H1 (cell line): ENCODE data around the gene SMTNL2. TPM values are rescaled to one million over a fixed set of nuclear protein-coding genes. Genes with fewer than 3 reads are reported as not detected.

ENCODE experiments used
- CTCF ChIA-PET: fragments of 300-600 bp; sonication (Branson Sonifier 250); formaldehyde crosslinking; loops from one replicate; lab custom pipeline; 2021; ENCODE audit not compliant: partially characterized antibody; lab: Charles Lee
- POLR2A ChIA-PET: fragments of 300-600 bp; sonication (Branson Sonifier 250); formaldehyde crosslinking; loops from one replicate; lab custom pipeline; 2021; ENCODE audit warnings: inconsistent platforms; ENCODE audit not compliant: partially characterized antibody; lab: Charles Lee
- DNase-seq, 2 experiments: peaks; one replicate each; pipeline versions ENCODE4 v3.0.0 to v3.0.0-alpha.2; 2010 to 2022; ENCODE audit warnings: low spot score in 2 of 2, low read depth in 1 of 2, mixed read lengths in 1 of 2
- FAIRE-seq: peaks from 2 replicates; lab custom pipeline; 2011; peaks lifted over from hg19 to GRCh38; lab: Jason Lieb, UNC
- H2AFZ ChIP-seq: 2 replicates; pipeline ENCODE4 v1.8.1; 2012; ENCODE audit warnings: low read length, inconsistent platforms
- H2AK5ac ChIP-seq: 2 replicates; pipeline ENCODE4 v1.6.1; 2013; ENCODE audit warnings: low read depth, low read length
- H2BK120ac ChIP-seq: replicated peaks from 2 replicates; pipeline ENCODE3; 2013; ENCODE audit warnings: low read depth, low read length, inconsistent platforms
- H2BK12ac ChIP-seq: 2 replicates; pipeline ENCODE4 v1.6.1; 2013; ENCODE audit warnings: low read depth, low read length
- H2BK15ac ChIP-seq: 2 replicates; pipeline ENCODE4 v1.6.1; 2013; ENCODE audit warnings: low read length
- H2BK20ac ChIP-seq: 2 replicates; pipeline ENCODE4 v1.6.1; 2013; ENCODE audit warnings: low read length
- H2BK5ac ChIP-seq: 2 replicates; pipeline ENCODE4 v1.6.1; 2013; ENCODE audit warnings: low read depth, low read length
- H3K14ac ChIP-seq: 2 replicates; pipeline ENCODE4 v1.6.1; 2013; ENCODE audit warnings: inconsistent platforms; ENCODE audit not compliant: insufficient read length
- H3K18ac ChIP-seq: 2 replicates; pipeline ENCODE4 v1.6.1; 2013; ENCODE audit warnings: low read length; ENCODE audit errors: extremely low read depth
- H3K23ac ChIP-seq: 2 replicates; pipeline ENCODE4 v1.6.1; 2013; ENCODE audit warnings: inconsistent platforms; ENCODE audit not compliant: insufficient read length
- H3K23me2 ChIP-seq: 2 replicates; pipeline ENCODE4 v1.6.1; 2013; ENCODE audit warnings: low read depth, low read length
- H3K27ac ChIP-seq: 2 replicates; pipeline ENCODE4 v1.6.1; 2011; ENCODE audit warnings: low read depth, low read length, inconsistent platforms
- H3K27me3 ChIP-seq, 4 experiments: replicated peaks in 1 of 4; 1 replicate in 1 of 4; 2 replicates in 3 of 4; pipeline versions ENCODE4 v1.6.1 to v1.8.1; 2011 to 2013; ENCODE audit warnings: low read length in 3 of 4, mild to moderate bottlenecking in 3 of 4, inconsistent platforms in 2 of 4, mixed read lengths in 2 of 4, moderate library complexity in 1 of 4; ENCODE audit not compliant: control insufficient read depth in 3 of 4, insufficient read depth in 3 of 4; ENCODE audit errors: extremely low read depth in 1 of 4
- H3K36me3 ChIP-seq, 4 experiments: 2 replicates each; pipeline versions ENCODE4 v1.6.1 to v1.8.1; 2011 to 2013; ENCODE audit warnings: mild to moderate bottlenecking in 4 of 4, low read length in 3 of 4, moderate library complexity in 2 of 4, control low read depth in 1 of 4, inconsistent platforms in 1 of 4; ENCODE audit not compliant: insufficient read depth in 4 of 4, control insufficient read depth in 2 of 4
- H3K4ac ChIP-seq: replicated peaks from 2 replicates; pipeline ENCODE3; 2013; ENCODE audit warnings: low read length, low read depth, mixed read lengths, inconsistent platforms; ENCODE audit not compliant: insufficient read length
- H3K4me1 ChIP-seq, 4 experiments: replicated peaks in 1 of 4; 1 replicate in 1 of 4; 2 replicates in 3 of 4; pipeline versions ENCODE4 v1.6.1 to v1.8.1; 2011 to 2013; ENCODE audit warnings: low read length in 3 of 4, inconsistent platforms in 2 of 4, mixed read lengths in 1 of 4; ENCODE audit not compliant: insufficient read depth in 4 of 4, control insufficient read depth in 3 of 4
- H3K4me2 ChIP-seq, 2 experiments: 2 replicates each; pipeline versions ENCODE4 v1.6.1 to v1.8.1; 2011 to 2013; ENCODE audit warnings: low read depth in 2 of 2, low read length in 2 of 2, control low read depth in 1 of 2, inconsistent platforms in 1 of 2, mild to moderate bottlenecking in 1 of 2; ENCODE audit not compliant: insufficient read depth in 1 of 2
- H3K4me3 ChIP-seq, 4 experiments: fragments of 200-600, 300-600 bp in 1 of 4; sonication (generic), shearing (Covaris generic), sonication (Bioruptor Twin) in 1 of 4; 2 replicates each; pipeline versions ENCODE4 v1.5.1 to v1.8.1; 2011 to 2016; ENCODE audit warnings: low read length in 4 of 4, low read depth in 3 of 4, control low read depth in 2 of 4, inconsistent platforms in 2 of 4, mild to moderate bottlenecking in 2 of 4, mixed read lengths in 1 of 4, moderate library complexity in 1 of 4; ENCODE audit not compliant: insufficient read depth in 2 of 4; ENCODE audit errors: extremely low read depth in 1 of 4
- H3K56ac ChIP-seq: replicated peaks from 2 replicates; pipeline ENCODE3; 2013; ENCODE audit warnings: low read depth, mild to moderate bottlenecking, mixed read lengths, low read length, inconsistent platforms; ENCODE audit not compliant: insufficient read length
- H3K79me1 ChIP-seq: 2 replicates; pipeline ENCODE4 v1.6.1; 2013; ENCODE audit warnings: low read depth, low read length, control low read depth
- H3K79me2 ChIP-seq, 2 experiments: 2 replicates each; pipeline versions ENCODE4 v1.6.1 to v1.8.1; 2012 to 2013; ENCODE audit warnings: low read length in 2 of 2, mild to moderate bottlenecking in 2 of 2, inconsistent platforms in 1 of 2; ENCODE audit not compliant: insufficient read depth in 2 of 2, control insufficient read depth in 1 of 2
- H3K9ac ChIP-seq, 4 experiments: replicated peaks in 1 of 4; 1 replicate in 1 of 4; 2 replicates in 3 of 4; pipeline versions ENCODE4 v1.6.1 to v1.8.1; 2011 to 2013; ENCODE audit warnings: low read depth in 3 of 4, low read length in 3 of 4, control low read depth in 2 of 4, mild to moderate bottlenecking in 2 of 4, moderate library complexity in 2 of 4, inconsistent platforms in 1 of 4; ENCODE audit errors: extremely low read depth in 1 of 4
- H3K9me3 ChIP-seq, 2 experiments: 2 replicates each; pipeline versions ENCODE4 v1.6.1 to v1.8.1; 2012 to 2013; ENCODE audit warnings: mild to moderate bottlenecking in 2 of 2, moderate library complexity in 2 of 2, control low read depth in 1 of 2, inconsistent platforms in 1 of 2, low read depth in 1 of 2, low read length in 1 of 2, mixed read lengths in 1 of 2; ENCODE audit not compliant: insufficient read depth in 2 of 2
- H4K20me1 ChIP-seq, 2 experiments: replicated peaks in 1 of 2; 2 replicates each; pipeline versions ENCODE3 to v1.8.1; 2011 to 2013; ENCODE audit warnings: inconsistent platforms in 2 of 2, low read length in 2 of 2, mild to moderate bottlenecking in 1 of 2; ENCODE audit not compliant: insufficient read depth in 2 of 2, control insufficient read depth in 1 of 2
- H4K5ac ChIP-seq: 2 replicates; pipeline ENCODE4 v1.6.1; 2013; ENCODE audit warnings: low read length, low read depth, mixed read lengths, inconsistent platforms; ENCODE audit not compliant: insufficient read length
- H4K8ac ChIP-seq: 2 replicates; pipeline ENCODE4 v1.8.0; 2013; ENCODE audit warnings: mild to moderate bottlenecking, moderate library complexity, low read length, inconsistent platforms; ENCODE audit not compliant: insufficient read depth; ENCODE audit errors: extremely low read depth
- H4K91ac ChIP-seq: replicated peaks from 2 replicates; pipeline ENCODE3; 2013; ENCODE audit warnings: low read length, mixed read lengths, inconsistent platforms; ENCODE audit not compliant: insufficient read length
- BCL11A ChIP-seq, 2 experiments: IDR thresholded peaks; one replicate each; pipeline ENCODE4 v1.6.1; 2011; ENCODE audit warnings: low read depth in 2 of 2, low read length in 2 of 2, mild to moderate bottlenecking in 2 of 2
- CBX8 ChIP-seq: fragments of 300-800, 300-1000 bp; sonication (generic); IDR thresholded peaks from 2 replicates; pipeline ENCODE4 v1.7.1; 2016; ENCODE audit warnings: low read depth, low read length, borderline replicate concordance
- FOSL1 ChIP-seq: IDR thresholded peaks from 2 replicates; pipeline ENCODE4 v1.6.1; 2011; ENCODE audit warnings: mild to moderate bottlenecking, low read depth, low read length, moderate library complexity; ENCODE audit not compliant: insufficient read depth
- KDM4A ChIP-seq: IDR thresholded peaks from one replicate; pipeline ENCODE4 v1.7.1; 2012; ENCODE audit warnings: low read depth, mild to moderate bottlenecking, moderate library complexity, low read length, inconsistent platforms; ENCODE audit not compliant: severe bottlenecking
- KDM5A ChIP-seq: fragments of 200-600 bp; IDR thresholded peaks from 2 replicates; pipeline ENCODE4 v1.7.1; 2012; ENCODE audit warnings: mild to moderate bottlenecking, low read length, inconsistent platforms, mixed read lengths
- MAX ChIP-seq: IDR thresholded peaks from 2 replicates; pipeline ENCODE4 v1.6.1; 2012; ENCODE audit warnings: inconsistent platforms
- SIN3A ChIP-seq, 2 experiments: IDR thresholded peaks in 1 of 2; conservative IDR thresholded peaks in 1 of 2; 2 replicates each; pipeline ENCODE4 v1.6.1; 2011 to 2012; ENCODE audit warnings: low read length in 2 of 2, improper control_type of control experiment in 1 of 2, low read depth in 1 of 2, mild to moderate bottlenecking in 1 of 2
- WGBS, 2 experiments: shearing (Covaris generic) in 1 of 2; methylation state at CpG; one replicate each; pipeline versions ENCODE4 v1.1.6 to v1.1.7; 2013 to 2015; ENCODE audit warnings: low lambda C conversion rate in 2 of 2, mixed read lengths in 2 of 2, inconsistent platforms in 1 of 2, low coverage in 1 of 2, missing lambda C conversion rate in 1 of 2; ENCODE audit not compliant: insufficient replicate concordance in 2 of 2, insufficient coverage in 1 of 2, insufficient read length in 1 of 2; ENCODE audit errors: extremely low coverage in 1 of 2, missing lambda C conversion rate in 1 of 2; 5-methylcytosine and 5-hydroxymethylcytosine counted together
- polyA plus RNA-seq, 7 experiments: library from polyadenylated mRNA; depleted of rRNA in 3 of 7; stranded (reverse) in 5 of 7; unstranded in 2 of 7; fragments of >200 nt in 5 of 7; fragments of 200-250 nt in 2 of 7; gene quantifications; 1 replicate in 5 of 7; 2 replicates in 1 of 7; 4 replicates in 1 of 7; pipeline versions ENCODE4 v1.2.1 to v1.2.3, GENCODE V29; 2011 to 2013; ENCODE audit warnings: missing spikeins in 2 of 7, mixed read lengths in 2 of 7
- total RNA-seq: library from RNA; stranded (reverse); fragmentation: NEBNext Ultra II Directional; extraction: Animal tissue kit (Norgen Biotek cat#: 25700); gene quantifications from 2 replicates; pipeline ENCODE4 v1.2.1, GENCODE V29; 2021

The SMTNL2 gene
- total and polyA plus RNA-seq, 2 of the 8 experiments (the other 6 are each of a cell fraction or from before 2014, with no cell fraction given), result 3.6 to 4.5 TPM

GRCh38 chr17:4602041-4602440 is 17.7 kb downstream of the SMTNL2 start:
- no peak overlapping the region for H3K27ac ChIP-seq
- no peak overlapping the region for H3K4me2 ChIP-seq
- 0 out of 7 replicates have a peak, but pooled peaks cover 0 to 2% (median 0%) of the 10 kb centered on the region in 4 experiments for H3K27me3 ChIP-seq
- no peak overlapping the region for H3K9ac ChIP-seq
- no peak overlapping the region for H4K91ac ChIP-seq
- no peak overlapping the region for H2BK20ac ChIP-seq
- no peak for FAIRE-seq
- ChIA-PET POLR2A (no interaction called here), CTCF (interaction anchor here (0.6 to 9.8 kb wide), 5 partner anchors 8 to 1067 kb away, joined by 3 to 77 read pairs (median 5); partner anchors contain the start of gene MED11)
- no peak overlapping the region for H3K23ac ChIP-seq
- H3K9me3 ChIP-seq, result no peaks in the 10 kb centered on the region
- no peak overlapping the region for H2BK15ac ChIP-seq
- no peak overlapping the region for H3K4me3 ChIP-seq
- no peak overlapping the region for H2BK120ac ChIP-seq
- H3K14ac ChIP-seq, result no peak overlapping the region
- no peak for DNase-seq
- H2AK5ac ChIP-seq, result no peak overlapping the region
- no peak overlapping the region for H2BK5ac ChIP-seq
- H4K20me1 ChIP-seq, result no peaks in the 10 kb centered on the region
- H3K23me2 ChIP-seq, result peaks cover 2% of the 10 kb centered on the region; the same call in 1 of the 2 replicates
- H3K56ac ChIP-seq, result no peak overlapping the region
- no peaks in the 10 kb centered on the region for H3K79me1 ChIP-seq
- no peak overlapping the region for H4K8ac ChIP-seq
- H2AFZ ChIP-seq, result no peak overlapping the region
- H2BK12ac ChIP-seq, result no peak overlapping the region
- 84% methylated on average over 3 of the region's 5 CpGs; no CpG with 5 or more reads in 1 of the 2 experiments for WGBS, 2 experiments
- TF ChIP-seq CBX8 (no peak), KDM4A (no peak), BCL11A (IDR thresholded peaks at IDR 0.05; ENCODE audit: low read depth in 2 of 2, low read length in 2 of 2) (no peak), SIN3A (conservative IDR thresholded peaks at IDR 0.05 in 1 of 2, IDR thresholded peaks at IDR 0.05 in 1 of 2; ENCODE audit: low read depth in 1 of 2, low read length in 2 of 2) (no peak), FOSL1 (no peak), KDM5A (no peak), MAX (no peak)
- H3K18ac ChIP-seq, result no peak overlapping the region
- H3K79me2 ChIP-seq, result no peaks in the 10 kb centered on the region
- no peak overlapping the region for H4K5ac ChIP-seq
- peaks cover 4 to 29% (median 19%) of the 10 kb centered on the region in 4 experiments for H3K4me1 ChIP-seq
- H3K4ac ChIP-seq, result no peak overlapping the region
- H3K36me3 ChIP-seq, result no peaks in the 10 kb centered on the region
